Pancreas (tissue), 10 donors: Measurements from ENCODE around the gene SRGAP3. TPM values are rescaled to one million over a fixed set of nuclear protein-coding genes. Genes with fewer than 3 reads are reported as not detected.

ENCODE experiments used
- ATAC-seq, 4 donors: fragments of 200-7000 bp; cut with Tn5 transposase; one replicate each; pipeline versions ENCODE4 v1.8.0 to v1.9.1; 2020; ENCODE audit warnings: mild to moderate bottlenecking in 4 of 4, moderate library complexity in 4 of 4
- DNase-seq, 6 donors: peaks; one replicate each; pipeline ENCODE4 v3.0.0-alpha.2; 2020
- FAIRE-seq: peaks from 2 replicates; lab custom pipeline; 2012; peaks lifted over from hg19 to GRCh38; lab: Jason Lieb, UNC
- H3K27ac ChIP-seq, 4 donors: fragments of 200-600 bp; sonication (generic); 1 replicate in 3 of 4; 2 replicates in 1 of 4; pipeline versions ENCODE4 v1.5.0 to v1.8.0; 2020
- H3K27me3 ChIP-seq, 4 donors: fragments of 200-600 bp; one replicate each; pipeline ENCODE4 v1.8.0; 2021
- H3K36me3 ChIP-seq, 3 donors: fragments of 200-600 bp; sonication (generic) in 1 of 3; one replicate each; pipeline versions ENCODE4 v1.5.0 to v1.8.0; 2020 to 2021
- H3K4me1 ChIP-seq, 3 donors: fragments of 200-600 bp; one replicate each; pipeline ENCODE4 v1.8.0; 2021
- H3K4me3 ChIP-seq, 4 donors: fragments of 200-600 bp; sonication (generic) in 2 of 4; one replicate each; pipeline versions ENCODE4 v1.5.0 to v1.8.0; 2020 to 2021
- H3K9me3 ChIP-seq, 4 donors: fragments of 200-600 bp; one replicate each; pipeline ENCODE4 v1.8.0; 2021
- CTCF ChIP-seq, 4 donors: fragments of 200-600 bp; sonication (generic) in 3 of 4; IDR thresholded peaks; one replicate each; pipeline versions ENCODE4 v1.5.0 to v1.8.0; 2021; ENCODE audit warnings: antibody characterized with exemption in 4 of 4
- WGBS, 2 donors: extraction: QIAGEN DNeasy Blood & Tissue Kit; methylation state at CpG; one replicate each; pipeline ENCODE4 v1.1.7; 2013; 5-methylcytosine and 5-hydroxymethylcytosine counted together
- intact Hi-C, 3 donors: fragments of 100-400 bp; cut with DNase I; formaldehyde crosslinking; loops; one replicate each; pipeline versions ENCODE4 v1.11.1 to v1.14.2; 2022
- polyA plus RNA-seq, 2 donors: library from polyadenylated mRNA; stranded (reverse); fragments of 200-250 nt; gene quantifications; one replicate each; pipeline ENCODE4 v1.2.3, GENCODE V29; 2013
- total RNA-seq, 6 donors: library from RNA; stranded (reverse); fragmentation: NEBNext Ultra II Directional in 4 of 6; extraction: Animal tissue kit (Norgen Biotek cat#: 25700) in 4 of 6; gene quantifications; one replicate each; pipeline versions ENCODE4 v1.2.1 to v1.2.4, GENCODE V29; 2021 to 2023
- donor health status: healthy with polysubstance abuse.
- donor health status: DM: no; HTN: no; CAD: no; lungs with moderate emphysema.
- donor health status: DM: no; HTN: no; CAD: no.
- donor health status: control.
- donor health status: control.
- donor health status: Bipolar disorder and iron deficiency.
- donor health status: DM: yes; HTN: yes; CAD: no.
- donor health status: DM: no; HTN: no; CAD: no.
- donor health status: DM: no; HTN: no; CAD: no.
- donor health status: DM: yes; HTN: yes; CAD: no.

Gene SRGAP3
- total and polyA plus RNA-seq, 8 donors, result 1.9 to 6.5 (median 3.0) TPM

DNA sequence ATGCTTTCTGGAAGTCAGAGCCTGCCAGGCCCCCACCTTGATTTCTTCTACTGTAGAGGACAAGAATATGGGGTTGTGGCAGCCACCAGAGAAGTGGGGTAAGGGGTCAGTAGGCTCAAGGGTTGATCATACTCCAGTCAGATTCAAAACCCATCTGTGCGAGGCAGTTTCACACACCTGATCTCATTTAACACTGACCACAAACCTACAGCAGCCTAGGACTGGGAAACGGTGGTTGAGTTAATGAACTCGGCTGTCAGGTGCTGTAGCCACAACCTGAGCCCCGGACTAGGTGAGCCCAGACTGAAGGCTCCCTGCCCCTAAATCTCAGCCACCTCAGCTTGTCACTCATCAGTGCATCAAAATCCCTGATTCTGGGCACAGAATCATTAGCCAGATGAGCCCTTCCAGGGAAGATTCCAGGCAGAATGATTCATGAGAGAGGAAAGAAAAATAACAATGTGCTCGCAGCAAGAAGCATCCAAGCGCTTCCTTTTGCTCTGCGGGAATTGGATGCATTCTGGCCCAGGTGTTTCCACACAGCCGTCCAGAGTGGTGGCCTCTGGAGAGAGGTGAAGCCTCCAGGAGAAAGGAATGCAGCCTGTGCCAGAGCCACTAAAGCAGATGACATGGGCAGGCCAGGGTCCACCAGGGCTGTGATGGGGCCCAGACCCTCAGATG is 102.1 kb downstream of the SRGAP3 start:
- Histone ChIP-seq H3K36me3 (no peaks in the 10 kb centered on the region), H3K4me3 (no peak overlapping the region), H3K27ac (no peak overlapping the region), H3K27me3 (no peaks in the 10 kb centered on the region), H3K4me1 (peaks cover 0 to 3% (median 0%) of the 10 kb centered on the region in 3 donors), H3K9me3 (peaks cover 0 to 10% (median 0%) of the 10 kb centered on the region in 4 donors)
- TF ChIP-seq CTCF (IDR thresholded peaks at IDR 0.05), result no peak
- no peak for DNase-seq
- 78% methylated on average over 8 of the region's 8 CpGs for WGBS, 2 donors
- ATAC-seq, result no peak
- no peak for FAIRE-seq
- intact Hi-C loops, result no loop called here

GRCh38 chr3:9146367-9147071 is 102.9 kb downstream of the SRGAP3 start:
- no peak for FAIRE-seq
- no peak overlapping the region for H3K4me3 ChIP-seq
- H3K27ac ChIP-seq, result no peak overlapping the region
- no peak for DNase-seq
- H3K27me3 ChIP-seq, result no peaks in the 10 kb centered on the region
- no peak for TF ChIP-seq CTCF (IDR thresholded peaks at IDR 0.05)
- H3K4me1 ChIP-seq, result peaks cover 0 to 3% (median 0%) of the 10 kb centered on the region in 3 donors
- WGBS, 2 donors, result 87 to 91% methylated on average over 11 of the region's 11 CpGs
- no peak for ATAC-seq
- H3K36me3 ChIP-seq, result no peaks in the 10 kb centered on the region
- H3K9me3 ChIP-seq, result peaks cover 0 to 9% (median 0%) of the 10 kb centered on the region in 4 donors
- intact Hi-C loops, result no loop called here

DNA sequence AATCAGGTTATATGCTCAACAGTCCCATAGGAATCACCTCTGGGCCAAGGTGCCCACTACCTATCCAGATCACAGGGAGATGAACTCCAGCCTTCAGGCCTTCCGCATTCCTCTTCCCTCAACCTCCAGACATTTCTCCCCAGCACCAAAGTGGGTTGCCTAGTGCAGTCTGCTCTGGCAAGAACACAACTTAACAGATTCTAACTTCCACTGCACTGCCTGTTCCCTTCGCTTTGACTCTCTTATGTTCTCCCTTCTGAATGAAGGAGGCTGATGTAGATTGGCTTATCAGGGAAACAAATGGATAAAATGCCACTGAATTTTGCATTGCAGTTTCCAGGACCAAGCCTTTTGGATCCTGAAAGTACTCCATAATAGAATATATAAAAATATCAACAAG is 106.3 kb downstream of the SRGAP3 start:
- Histone ChIP-seq H3K27me3 (no peaks in the 10 kb centered on the region), H3K36me3 (no peaks in the 10 kb centered on the region), H3K27ac (no peak overlapping the region), H3K4me3 (no peak overlapping the region), H3K9me3 (no peaks in the 10 kb centered on the region), H3K4me1 (no peaks in the 10 kb centered on the region)
- intact Hi-C loops, result no loop called here
- FAIRE-seq, result no peak
- TF ChIP-seq CTCF (IDR thresholded peaks at IDR 0.05), result no peak
- ATAC-seq, result no peak
- 96 to 97% methylated on average over 2 of the region's 2 CpGs for WGBS, 2 donors
- DNase-seq, result no peak

- H3K9me3 ChIP-seq, result no peaks in the 10 kb centered on the region
- ATAC-seq (peak; percentile 71 to 77 (median 74)), FAIRE-seq (no peak), DNase-seq (no peak)
- H3K4me3 ChIP-seq, result no peak overlapping the region
- intact Hi-C loops, result no loop called here
- no peaks in the 10 kb centered on the region for H3K36me3 ChIP-seq
- no peaks in the 10 kb centered on the region for H3K4me1 ChIP-seq
- WGBS, 2 donors, result 43 to 44% methylated on average over 4 of the region's 4 CpGs
- no peaks in the 10 kb centered on the region for H3K27me3 ChIP-seq
- TF ChIP-seq CTCF (IDR thresholded peaks at IDR 0.05), result no peak
- H3K27ac ChIP-seq, result peak overlapping the region in 2 of 4 donors; percentile 51 to 53
Observed at GRCh38 chr3:9142362-9142761, 107.1 kb downstream of the SRGAP3 start.

GRCh38 chr3:9141928-9142289 is 107.5 kb downstream of the SRGAP3 start:
- Histone ChIP-seq H3K4me3 (no peak overlapping the region), H3K36me3 (no peaks in the 10 kb centered on the region), H3K9me3 (no peaks in the 10 kb centered on the region), H3K27me3 (no peaks in the 10 kb centered on the region), H3K27ac (peak overlapping the region in 2 of 4 donors; percentile 51 to 53), H3K4me1 (no peaks in the 10 kb centered on the region)
- peak; percentile 35 to 69 (median 52) for ATAC-seq
- FAIRE-seq, result no peak
- DNase-seq, result no peak
- 47 to 49% methylated on average over 5 of the region's 5 CpGs for WGBS, 2 donors
- intact Hi-C loops, result no loop called here
- no peak for TF ChIP-seq CTCF (IDR thresholded peaks at IDR 0.05)
